Activated CD8-positive, alpha-beta memory T cell treated with anti-CD3 and anti-CD28 coated beads, Interleukin-2, amount 10 ng/mL, durations not matched to agents 7 days and 5 days (primary cell): ENCODE results near the gene ALPK1. TPM values are rescaled to one million over a fixed set of nuclear protein-coding genes. Genes with fewer than 3 reads are reported as not detected.

Experiments
- ATAC-seq: fragments of 150-1000 bp; cut with Tn5 transposase; one replicate; pipeline ENCODE4 v1.10.0; 2021; ENCODE audit warnings: moderate library complexity
- CTCF ChIA-PET: fragments of 350-600 bp; sonication (Branson Sonifier 250); formaldehyde crosslinking; loops from one replicate; lab custom pipeline; 2021; ENCODE audit warnings: antibody characterized with exemption; lab: Charles Lee
- DNase-seq: peaks from one replicate; pipeline ENCODE4 v3.0.0-alpha.2; 2020
- H3K27ac Mint-ChIP-seq: one replicate; pipeline ENCODE4 v1.8.0; 2021; ENCODE audit warnings: mild to moderate bottlenecking, mixed read lengths
- H3K27me3 Mint-ChIP-seq: one replicate; pipeline ENCODE4 v1.8.0; 2021; ENCODE audit warnings: mixed read lengths
- H3K36me3 Mint-ChIP-seq: one replicate; pipeline ENCODE4 v1.8.0; 2021; ENCODE audit warnings: mild to moderate bottlenecking, mixed read lengths
- H3K4me1 Mint-ChIP-seq: one replicate; pipeline ENCODE4 v1.8.0; 2021; ENCODE audit warnings: mixed read lengths
- H3K4me3 Mint-ChIP-seq: one replicate; pipeline ENCODE4 v1.8.0; 2021; ENCODE audit warnings: mild to moderate bottlenecking, moderate library complexity, mixed read lengths
- H3K9me3 Mint-ChIP-seq: one replicate; pipeline ENCODE4 v1.8.0; 2022; ENCODE audit warnings: low read depth, mixed read lengths
- total RNA-seq, 2 experiments: library from RNA; stranded (reverse); gene quantifications; one replicate each; pipeline ENCODE4 v1.2.3, GENCODE V29; 2021

The ALPK1 gene
- total RNA-seq, 2 experiments from 2014 or later: 7.3 to 17.7 TPM

DNA sequence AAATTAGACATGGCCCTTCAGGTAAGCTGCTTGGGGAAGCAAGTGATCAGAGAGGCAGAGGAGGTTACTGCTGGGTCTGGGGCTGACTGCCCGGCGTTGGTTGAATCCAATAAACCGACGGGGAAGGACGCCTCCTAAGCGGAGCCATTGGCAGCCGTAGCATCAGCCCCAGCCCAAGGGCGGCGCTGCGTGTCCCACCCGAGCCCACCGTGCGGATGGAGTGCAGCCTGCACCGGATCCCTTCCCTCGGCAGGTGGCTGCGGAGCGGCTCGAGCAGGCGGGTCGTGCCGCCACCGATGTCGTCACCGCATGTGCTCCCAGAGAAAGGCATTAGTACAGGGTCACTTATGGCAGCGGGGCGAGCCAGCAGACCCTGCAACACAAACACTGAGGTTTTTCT is 82.1 kb downstream of the ALPK1 start:
- CTCF ChIA-PET: no interaction called here
- Mint-ChIP-seq H3K27ac (no peak overlapping the region), H3K9me3 (no peaks in the 10 kb centered on the region), H3K4me3 (no peak overlapping the region), H3K36me3 (peaks cover 10% of the 10 kb centered on the region), H3K4me1 (no peaks in the 10 kb centered on the region), H3K27me3 (no peaks in the 10 kb centered on the region)
- no peak for DNase-seq
- ATAC-seq: no peak

DNA sequence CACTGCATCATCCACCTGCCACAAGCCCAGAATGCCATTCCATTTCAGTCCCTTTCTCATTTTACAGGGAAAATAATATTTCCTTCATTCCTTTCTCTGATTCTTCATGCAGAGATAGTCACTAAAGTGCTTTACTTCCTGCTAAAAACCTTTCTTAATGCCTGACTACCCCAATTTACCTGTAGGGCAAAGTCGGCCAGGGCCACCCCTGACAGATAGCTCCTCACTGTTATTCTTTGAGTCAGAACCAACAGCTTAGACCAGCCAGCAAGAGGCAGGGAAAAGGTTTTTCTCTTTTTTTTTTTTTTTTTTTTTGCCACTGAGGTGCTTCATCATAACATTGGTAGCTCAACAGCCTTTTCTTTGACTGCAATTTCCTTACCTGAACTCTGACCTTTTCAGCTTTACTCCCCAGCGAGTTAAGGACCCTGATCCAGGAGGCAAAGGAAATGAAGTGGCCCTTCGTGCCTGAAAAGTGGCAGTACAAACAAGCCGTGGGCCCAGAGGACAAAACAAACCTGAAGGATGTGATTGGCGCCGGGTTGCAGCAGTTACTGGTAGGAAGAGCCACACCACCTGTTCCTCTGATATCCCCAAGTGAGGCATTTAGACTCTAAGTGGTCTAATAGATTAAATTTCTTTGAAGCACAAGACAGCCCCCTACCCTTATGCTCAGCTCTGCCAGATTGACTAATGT is 85.0 kb downstream of the ALPK1 start:
- no peak overlapping the region for H3K4me3 Mint-ChIP-seq
- no peaks in the 10 kb centered on the region for H3K4me1 Mint-ChIP-seq
- H3K27ac Mint-ChIP-seq: no peak overlapping the region
- CTCF ChIA-PET: no interaction called here
- H3K36me3 Mint-ChIP-seq: peaks cover 10% of the 10 kb centered on the region
- no peak for DNase-seq
- ATAC-seq: no peak
- H3K27me3 Mint-ChIP-seq: no peaks in the 10 kb centered on the region
- no peaks in the 10 kb centered on the region for H3K9me3 Mint-ChIP-seq

DNA sequence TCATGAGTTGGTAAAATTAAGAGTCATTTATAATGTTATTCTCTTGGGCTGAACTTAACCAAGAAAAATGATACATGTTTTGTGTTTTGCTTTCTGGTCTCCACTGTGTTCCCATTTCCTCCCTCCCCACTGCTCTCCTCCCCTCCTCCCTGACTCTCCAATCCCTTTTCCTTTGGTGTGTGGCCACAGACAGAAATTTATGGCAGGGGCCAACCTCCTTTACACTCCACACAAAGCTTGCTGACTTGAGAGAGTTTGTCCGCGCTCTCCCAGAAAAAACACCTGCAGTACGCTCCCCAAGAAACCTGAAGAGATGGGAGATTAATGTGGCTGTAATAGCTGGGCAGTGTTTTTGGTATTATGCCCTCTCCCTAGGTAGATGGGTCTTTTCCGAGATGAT is 88.9 kb downstream of the ALPK1 start:
- H3K4me1 Mint-ChIP-seq: no peaks in the 10 kb centered on the region
- no peaks in the 10 kb centered on the region for H3K27me3 Mint-ChIP-seq
- CTCF ChIA-PET: no interaction called here
- H3K36me3 Mint-ChIP-seq: peaks cover 3% of the 10 kb centered on the region
- H3K9me3 Mint-ChIP-seq: no peaks in the 10 kb centered on the region
- DNase-seq (no peak), ATAC-seq (no peak)
- H3K4me3 Mint-ChIP-seq: no peak overlapping the region
- H3K27ac Mint-ChIP-seq: no peak overlapping the region

DNA sequence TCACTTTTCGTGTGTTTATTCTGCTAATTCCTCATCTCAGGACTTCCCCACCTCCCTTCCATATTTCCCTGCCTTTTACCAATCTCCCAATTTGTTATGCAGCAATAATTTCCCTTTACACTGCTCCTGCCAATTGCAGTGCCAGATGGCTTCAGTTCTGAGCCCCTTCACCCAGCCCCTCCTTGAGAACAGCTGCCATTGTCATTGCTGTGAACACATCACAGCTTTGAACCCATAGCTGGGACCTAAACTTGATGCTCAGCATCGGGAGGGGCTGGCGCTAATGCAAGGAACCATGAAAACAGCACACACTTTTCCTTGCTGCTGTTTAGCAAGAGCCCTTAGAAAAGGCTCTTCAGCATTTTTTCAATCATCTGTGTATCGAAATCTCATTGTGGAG is 104.9 kb downstream of the ALPK1 start:
- H3K36me3 Mint-ChIP-seq: no peaks in the 10 kb centered on the region
- no peaks in the 10 kb centered on the region for H3K9me3 Mint-ChIP-seq

DNA sequence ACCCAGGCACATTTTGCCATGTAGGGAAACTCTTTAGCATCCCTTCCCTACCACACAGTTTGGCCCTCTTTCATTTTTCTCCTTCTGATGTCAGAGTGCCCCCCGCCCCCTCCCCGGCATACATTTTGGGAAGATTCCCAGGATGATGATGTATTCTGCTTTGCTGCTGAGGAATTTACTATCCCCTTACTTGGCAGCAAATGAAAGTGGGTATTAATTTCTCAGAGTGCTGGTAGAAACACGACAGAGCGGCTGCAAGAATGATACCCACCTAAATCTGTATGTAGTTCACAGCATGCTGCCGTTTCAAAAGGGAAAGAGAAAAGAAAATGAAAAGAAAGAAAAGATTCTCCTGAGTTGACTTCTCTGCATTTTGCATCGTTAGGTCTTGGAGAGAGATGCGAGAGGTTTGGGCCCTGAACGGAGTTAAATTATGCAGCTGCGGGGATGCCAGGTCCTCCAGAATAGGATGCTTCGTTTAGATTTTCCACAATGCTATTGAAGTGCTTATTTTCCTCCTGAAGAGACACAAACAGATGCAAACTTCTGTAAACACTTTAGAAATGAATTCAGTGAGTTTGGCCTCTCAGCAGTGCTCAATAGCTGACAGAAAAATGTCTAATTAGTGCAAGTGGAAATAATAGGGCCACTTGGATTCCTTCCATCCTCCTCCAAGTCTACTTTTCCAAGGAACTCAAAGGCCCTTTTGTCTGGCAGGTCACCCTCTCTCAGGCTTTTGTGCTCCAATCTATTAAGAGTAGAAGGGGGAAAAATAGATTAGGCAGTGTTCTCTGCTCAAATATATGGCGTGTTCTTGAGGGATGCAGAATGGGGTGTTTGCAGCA is 106.2 kb downstream of the ALPK1 start:
- H3K4me3 Mint-ChIP-seq: no peak overlapping the region
- DNase-seq (no peak), ATAC-seq (no peak)
- H3K27ac Mint-ChIP-seq: no peak overlapping the region
- CTCF ChIA-PET: interaction anchor here (1.4 kb wide), 1 partner anchor 9 kb away, joined by 4 read pairs; no protein-coding TSS in a partner anchor
- H3K4me1 Mint-ChIP-seq: no peaks in the 10 kb centered on the region
- H3K36me3 Mint-ChIP-seq: no peaks in the 10 kb centered on the region
- no peaks in the 10 kb centered on the region for H3K9me3 Mint-ChIP-seq
- H3K27me3 Mint-ChIP-seq: no peaks in the 10 kb centered on the region

More for the DNA sequence above, 104.9 kb downstream of the ALPK1 start:
- H3K27ac Mint-ChIP-seq: no peak overlapping the region
- no peak for DNase-seq
- H3K4me1 Mint-ChIP-seq: no peaks in the 10 kb centered on the region
- no peak overlapping the region for H3K4me3 Mint-ChIP-seq
- ATAC-seq: no peak
- no peaks in the 10 kb centered on the region for H3K27me3 Mint-ChIP-seq
- CTCF ChIA-PET: no interaction called here

DNA sequence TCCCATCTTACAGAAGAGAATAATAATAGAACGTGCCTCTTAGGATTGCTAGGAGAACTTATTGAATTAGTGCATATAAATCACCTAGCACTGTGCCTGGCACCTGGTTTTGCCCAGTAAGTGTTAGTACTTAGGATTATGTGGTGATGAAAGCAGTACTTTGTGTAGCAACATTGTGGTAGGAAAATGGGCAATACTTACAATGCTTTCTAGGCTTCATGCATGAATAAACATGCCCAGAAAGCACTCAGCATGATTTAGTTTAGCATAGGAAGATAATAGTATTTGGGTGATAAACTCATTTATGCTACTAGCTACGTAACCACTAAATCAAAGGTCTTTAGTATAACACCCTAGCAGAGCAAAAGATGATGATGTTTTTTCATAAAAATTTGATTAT is 113.2 kb downstream of the ALPK1 start:
- ATAC-seq (no peak), DNase-seq (no peak)
- no peaks in the 10 kb centered on the region for H3K27me3 Mint-ChIP-seq
- no peak overlapping the region for H3K4me3 Mint-ChIP-seq
- peaks cover 9% of the 10 kb centered on the region for H3K36me3 Mint-ChIP-seq
- H3K4me1 Mint-ChIP-seq: no peaks in the 10 kb centered on the region
- no peak overlapping the region for H3K27ac Mint-ChIP-seq
- no peaks in the 10 kb centered on the region for H3K9me3 Mint-ChIP-seq
- CTCF ChIA-PET: no interaction called here

DNA sequence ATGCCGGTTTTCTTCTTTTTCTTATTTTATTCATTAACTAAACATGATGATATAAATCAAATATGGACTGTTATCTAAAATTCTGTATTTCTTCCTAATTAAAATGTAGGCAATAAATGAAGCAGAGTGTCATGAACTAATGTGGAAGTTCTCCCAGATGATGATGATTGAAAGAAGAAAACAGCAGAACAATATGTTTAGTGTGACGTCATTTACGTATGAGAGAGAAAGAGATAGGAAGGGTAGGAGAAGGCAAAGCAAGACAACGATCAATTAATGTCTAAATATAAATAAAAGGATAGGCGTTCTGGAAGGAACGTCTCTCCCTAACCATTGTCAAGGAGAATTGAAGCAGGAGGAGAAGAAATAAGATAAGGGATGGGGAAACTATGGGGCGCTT is 113.6 kb downstream of the ALPK1 start:
- ATAC-seq (no peak), DNase-seq (no peak)
- CTCF ChIA-PET: no interaction called here
- H3K27me3 Mint-ChIP-seq: no peaks in the 10 kb centered on the region
- H3K27ac Mint-ChIP-seq: no peak overlapping the region
- no peak overlapping the region for H3K4me3 Mint-ChIP-seq
- H3K4me1 Mint-ChIP-seq: no peaks in the 10 kb centered on the region
- H3K9me3 Mint-ChIP-seq: no peaks in the 10 kb centered on the region
- H3K36me3 Mint-ChIP-seq: peaks cover 9% of the 10 kb centered on the region

DNA sequence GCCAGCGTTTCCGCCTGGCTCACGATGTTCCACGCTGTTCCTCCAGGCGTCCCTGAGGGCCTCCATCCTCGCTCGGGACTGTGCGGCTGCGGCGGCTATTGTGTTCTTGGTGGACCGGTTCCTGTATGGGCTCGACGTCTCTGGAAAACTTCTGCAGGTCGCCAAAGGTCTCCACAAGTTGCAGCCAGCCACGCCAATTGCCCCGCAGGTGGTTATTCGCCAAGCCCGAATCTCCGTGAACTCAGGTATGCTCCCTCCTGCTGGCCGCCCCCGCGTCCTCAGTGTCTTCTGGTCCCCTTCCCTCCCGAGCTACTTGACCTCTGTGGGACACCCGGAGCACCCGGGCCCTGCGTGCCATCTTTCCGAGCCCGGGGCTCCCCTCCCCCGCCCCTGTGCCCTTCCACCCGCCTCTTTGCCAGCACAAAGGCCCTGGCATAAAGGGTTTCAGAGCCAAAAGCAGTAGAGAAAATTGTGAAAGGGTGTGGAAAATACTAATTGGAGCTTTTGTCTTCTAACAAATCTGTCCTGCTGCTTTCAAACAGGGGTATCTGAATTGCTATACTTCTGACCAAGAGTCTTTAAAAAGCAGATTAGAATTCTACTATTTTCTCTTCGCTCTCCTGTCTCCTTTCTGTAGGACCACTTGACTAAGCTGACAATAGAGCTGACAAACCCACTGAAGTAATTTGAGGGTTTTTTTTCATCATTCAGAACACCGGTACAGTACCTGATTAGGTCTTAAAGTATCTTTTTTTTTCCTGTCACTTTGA is 114.8 kb downstream of the ALPK1 start:
- Mint-ChIP-seq H3K4me1 (no peaks in the 10 kb centered on the region), H3K27ac (no peak overlapping the region), H3K9me3 (no peaks in the 10 kb centered on the region), H3K27me3 (no peaks in the 10 kb centered on the region), H3K36me3 (peaks cover 11% of the 10 kb centered on the region), H3K4me3 (no peak overlapping the region)
- DNase-seq (no peak), ATAC-seq (no peak)
- CTCF ChIA-PET: no interaction called here

DNA sequence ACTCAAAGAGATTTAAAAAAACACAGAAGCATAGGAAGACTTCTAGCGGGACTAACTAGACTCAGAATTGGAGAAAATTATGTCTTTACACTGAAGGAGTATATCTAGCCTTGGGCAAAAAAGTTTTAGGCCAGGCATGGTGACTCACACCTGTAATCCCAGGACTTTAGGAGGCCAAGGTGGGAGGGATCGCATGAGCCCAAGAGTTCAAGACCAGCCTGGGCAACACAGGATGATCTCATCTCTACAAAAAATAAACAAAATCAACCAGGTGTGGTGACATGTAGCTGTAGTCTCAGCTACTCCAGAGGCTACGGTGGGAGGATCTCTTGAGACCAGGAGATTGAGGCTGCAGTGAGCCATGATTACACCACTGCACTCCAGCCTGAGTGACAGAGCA is 119.3 kb downstream of the ALPK1 start:
- Mint-ChIP-seq H3K9me3 (no peaks in the 10 kb centered on the region), H3K4me3 (no peak overlapping the region), H3K27ac (no peak overlapping the region), H3K4me1 (no peaks in the 10 kb centered on the region), H3K27me3 (no peaks in the 10 kb centered on the region), H3K36me3 (peaks cover 11% of the 10 kb centered on the region)
- ATAC-seq (no peak), DNase-seq (no peak)
- CTCF ChIA-PET: interaction anchor here (0.7 kb wide), 1 partner anchor 173 kb away, joined by 3 read pairs; no protein-coding TSS in a partner anchor

DNA sequence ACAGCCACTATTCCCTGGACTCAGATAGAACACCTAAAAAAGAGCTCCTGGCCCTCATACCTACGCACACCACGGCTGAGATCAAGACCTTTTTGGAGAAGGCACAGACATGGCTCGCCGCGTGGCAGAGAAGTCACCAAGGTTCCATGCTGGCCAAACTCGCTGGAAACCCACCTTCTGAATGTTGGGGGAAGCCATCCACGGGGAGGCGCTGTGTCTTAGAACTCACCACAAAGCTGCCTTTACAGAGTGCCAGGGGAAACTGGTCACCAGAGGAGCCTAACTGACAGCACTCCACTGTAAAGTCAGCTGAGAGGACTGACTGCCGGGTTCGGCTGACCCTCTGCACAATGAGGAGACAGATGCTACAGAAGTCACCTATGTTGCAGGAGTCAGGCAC is 120.9 kb downstream of the ALPK1 start:
- no peaks in the 10 kb centered on the region for H3K27me3 Mint-ChIP-seq
- H3K9me3 Mint-ChIP-seq: no peaks in the 10 kb centered on the region
- H3K4me1 Mint-ChIP-seq: no peaks in the 10 kb centered on the region
- H3K36me3 Mint-ChIP-seq: peaks cover 11% of the 10 kb centered on the region
- CTCF ChIA-PET: no interaction called here
- DNase-seq (no peak), ATAC-seq (no peak)
- H3K27ac Mint-ChIP-seq: no peak overlapping the region
- no peak overlapping the region for H3K4me3 Mint-ChIP-seq

DNA sequence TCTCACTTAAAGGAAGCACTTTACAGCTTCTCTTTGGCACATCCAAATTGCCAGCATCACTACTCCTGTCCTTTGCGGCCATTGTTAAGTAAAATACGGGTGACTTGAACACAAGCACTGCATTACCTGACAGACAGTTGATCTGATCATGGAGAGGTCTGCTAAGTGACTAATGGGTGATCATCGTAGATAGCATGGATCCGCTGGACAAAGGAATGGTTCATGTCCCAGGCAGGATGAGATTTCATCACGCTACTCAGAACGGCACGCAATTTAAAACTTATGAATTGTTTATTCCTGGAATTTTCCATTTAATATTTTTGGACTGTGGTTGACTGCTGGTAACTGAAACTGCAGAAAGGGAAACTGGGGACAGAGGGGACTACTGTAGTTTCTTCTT is 124.7 kb downstream of the ALPK1 start:
- no peaks in the 10 kb centered on the region for H3K9me3 Mint-ChIP-seq
- H3K4me3 Mint-ChIP-seq: no peak overlapping the region
- CTCF ChIA-PET: no interaction called here
- H3K27ac Mint-ChIP-seq: no peak overlapping the region
- no peak for DNase-seq
- no peak for ATAC-seq
- H3K27me3 Mint-ChIP-seq: no peaks in the 10 kb centered on the region
- H3K4me1 Mint-ChIP-seq: no peaks in the 10 kb centered on the region
- no peaks in the 10 kb centered on the region for H3K36me3 Mint-ChIP-seq

DNA sequence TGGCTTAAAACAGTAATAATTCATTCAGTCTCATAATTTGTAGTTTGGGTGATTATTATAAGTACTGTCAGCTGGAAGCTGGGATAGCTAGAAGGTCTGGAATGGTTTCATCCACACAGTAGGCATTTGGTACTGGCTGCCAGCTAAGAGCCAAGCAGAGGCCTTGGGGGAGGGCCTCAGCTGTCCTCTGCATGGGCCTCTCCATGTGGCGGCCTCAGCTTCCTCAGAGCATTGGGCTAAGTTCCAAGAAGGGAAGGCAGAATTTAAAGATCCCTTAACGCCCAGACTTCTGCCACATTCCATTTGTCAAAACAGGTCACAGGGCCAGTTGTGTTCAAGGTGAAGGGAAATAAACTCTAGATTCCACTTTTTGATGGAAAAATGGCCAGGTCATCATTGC is 125.5 kb downstream of the ALPK1 start:
- H3K27me3 Mint-ChIP-seq: no peaks in the 10 kb centered on the region
- H3K27ac Mint-ChIP-seq: no peak overlapping the region
- H3K36me3 Mint-ChIP-seq: no peaks in the 10 kb centered on the region
- no peaks in the 10 kb centered on the region for H3K9me3 Mint-ChIP-seq
- no peak for DNase-seq
- no peaks in the 10 kb centered on the region for H3K4me1 Mint-ChIP-seq
- CTCF ChIA-PET: no interaction called here
- H3K4me3 Mint-ChIP-seq: no peak overlapping the region
- ATAC-seq: no peak

DNA sequence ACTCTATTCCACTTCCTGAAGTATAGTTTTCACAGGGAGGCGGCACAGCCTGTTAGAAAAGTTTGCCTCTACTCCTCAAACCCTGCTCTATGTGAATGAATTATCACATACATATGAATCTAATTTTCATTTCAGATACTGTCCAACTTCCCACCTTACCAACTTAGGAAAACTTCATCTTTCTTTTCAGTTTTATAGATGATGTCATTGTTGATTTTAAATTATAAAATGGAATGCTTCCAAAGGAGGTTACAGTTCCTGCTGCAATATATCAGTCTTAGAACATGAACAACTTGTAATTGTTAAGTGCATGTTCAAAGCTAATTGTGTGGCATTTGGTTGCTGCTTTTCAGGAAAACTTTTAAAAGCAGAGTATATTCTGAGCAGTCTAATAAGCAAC is 126.4 kb downstream of the ALPK1 start:
- Mint-ChIP-seq H3K27me3 (no peaks in the 10 kb centered on the region), H3K4me3 (no peak overlapping the region), H3K9me3 (no peaks in the 10 kb centered on the region), H3K27ac (no peak overlapping the region), H3K4me1 (no peaks in the 10 kb centered on the region), H3K36me3 (no peaks in the 10 kb centered on the region)
- CTCF ChIA-PET: no interaction called here
- DNase-seq (no peak), ATAC-seq (no peak)
